RWPE1 (cell line): ENCODE results near the gene ZNF26.
A peak's percentile ranks its signal among the peaks of the same experiment; 100 is the strongest.

Source experiments
- CTCF ChIA-PET: fragments of 350-600 bp; sonication (Branson Sonifier 250); formaldehyde crosslinking; extraction: SDS; loops from one replicate; lab custom pipeline; 2021; lab: Yijun Ruan, JAX
- POLR2A ChIA-PET: fragments of 400-600 bp; formaldehyde crosslinking; extraction: SDS; loops from one replicate; lab custom pipeline; 2020; ENCODE audit warnings: antibody characterized with exemption; ENCODE audit not compliant: low non-redundant PET; lab: Yijun Ruan, JAX
- DNase-seq: peaks from one replicate; pipeline ENCODE4 v3.0.0; 2012; ENCODE audit warnings: low spot score
- H3K27ac ChIP-seq: fragments of 450-650 bp; 2 replicates; pipeline ENCODE4 v1.5.1; 2017
- CTCF ChIP-seq: fragments of 450-650 bp; conservative IDR thresholded peaks from 2 replicates; pipeline ENCODE4 v1.5.1; 2017; ENCODE audit warnings: low read depth, mild to moderate bottlenecking

ZNF26 gene

GRCh38 chr12:132986885-132987225 is 688 bp downstream of the ZNF26 start:
- peak overlapping the region; percentile 80 for H3K27ac ChIP-seq
- CTCF ChIA-PET, result interaction anchor here (0.6 to 0.7 kb wide), 2 partner anchors 71 to 82 kb away, joined by 3 read pairs; no protein-coding TSS in a partner anchor
- DNase-seq, result peak; percentile 39
- no peak for TF ChIP-seq CTCF
- POLR2A ChIA-PET, result interaction anchor here (1.0 kb wide), 1 partner anchor 18 kb away, joined by 3 read pairs; no protein-coding TSS in a partner anchor

GRCh38 chr12:132998741-132999140 is 12.6 kb downstream of the ZNF26 start:
- CTCF ChIA-PET, result interaction anchor here (0.6 kb wide), 1 partner anchor 714 kb away, joined by 5 read pairs; no protein-coding TSS in a partner anchor
- no peak overlapping the region for H3K27ac ChIP-seq
- DNase-seq, result no peak
- no peak for TF ChIP-seq CTCF
- POLR2A ChIA-PET, result no interaction called here

- TF ChIP-seq CTCF, result no peak
- no peak for DNase-seq
- CTCF ChIA-PET, result interaction anchor here (0.6 kb wide), 1 partner anchor 23 kb away, joined by 3 read pairs; no protein-coding TSS in a partner anchor
- no peak overlapping the region for H3K27ac ChIP-seq
- POLR2A ChIA-PET, result no interaction called here
Measured at GRCh38 chr12:133010657-133011297, 24.6 kb downstream of the ZNF26 start.

GRCh38 chr12:133023566-133023965 is 37.4 kb downstream of the ZNF26 start:
- POLR2A ChIA-PET, result no interaction called here
- H3K27ac ChIP-seq, result no peak overlapping the region
- TF ChIP-seq CTCF, result no peak
- DNase-seq, result no peak
- CTCF ChIA-PET, result no interaction called here

- ChIA-PET CTCF (no interaction called here), POLR2A (no interaction called here)
- no peak for TF ChIP-seq CTCF
- no peak for DNase-seq
- no peak overlapping the region for H3K27ac ChIP-seq
Measured at GRCh38 chr12:133026996-133027395, 40.8 kb downstream of the ZNF26 start.

GRCh38 chr12:133037207-133038005 is 51.2 kb downstream of the ZNF26 start, which contains the start of gene ZNF84:
ZNF84 (plus strand) TSS chr12:133037509; CDS start chr12:133041468, 3,959 bp downstream.
- CTCF ChIA-PET, result interaction anchor here (0.6 to 0.7 kb wide), 2 partner anchors 60 to 84 kb away, joined by 3 read pairs; no protein-coding TSS in a partner anchor
- POLR2A ChIA-PET, result interaction anchor here (0.6 kb wide), 1 partner anchor 43 kb away, joined by 4 read pairs; no protein-coding TSS in a partner anchor
- TF ChIP-seq CTCF, result no peak
- peak within 1 kb of the TSS; percentile 99 for H3K27ac ChIP-seq
- DNase-seq, result peak; percentile 90
